Activated CD4-positive, CD25-positive, alpha-beta regulatory T cell treated with anti-CD3 and anti-CD28 coated beads, Interleukin-2, amount 50 U/mL, for 72 hours (primary cell): ENCODE data around the gene C1QTNF4.
A peak's percentile ranks its signal among the peaks of the same experiment; 100 is the strongest.
"Not testable (repeated sequence)": the region's sequence is repeated elsewhere in the genome, so short reads cannot be mapped to it uniquely, and the experiment has no call there.

Source experiments
- DNase-seq: peaks from one replicate; pipeline ENCODE4 v3.0.0; 2021

C1QTNF4 gene

GRCh38 chr11:47593934-47594855 lies at the start of gene C1QTNF4:
C1QTNF4 (minus strand) TSS chr11:47594411; CDS start chr11:47590810, 3,601 bp downstream.
- DNase-seq: no peak

DNA sequence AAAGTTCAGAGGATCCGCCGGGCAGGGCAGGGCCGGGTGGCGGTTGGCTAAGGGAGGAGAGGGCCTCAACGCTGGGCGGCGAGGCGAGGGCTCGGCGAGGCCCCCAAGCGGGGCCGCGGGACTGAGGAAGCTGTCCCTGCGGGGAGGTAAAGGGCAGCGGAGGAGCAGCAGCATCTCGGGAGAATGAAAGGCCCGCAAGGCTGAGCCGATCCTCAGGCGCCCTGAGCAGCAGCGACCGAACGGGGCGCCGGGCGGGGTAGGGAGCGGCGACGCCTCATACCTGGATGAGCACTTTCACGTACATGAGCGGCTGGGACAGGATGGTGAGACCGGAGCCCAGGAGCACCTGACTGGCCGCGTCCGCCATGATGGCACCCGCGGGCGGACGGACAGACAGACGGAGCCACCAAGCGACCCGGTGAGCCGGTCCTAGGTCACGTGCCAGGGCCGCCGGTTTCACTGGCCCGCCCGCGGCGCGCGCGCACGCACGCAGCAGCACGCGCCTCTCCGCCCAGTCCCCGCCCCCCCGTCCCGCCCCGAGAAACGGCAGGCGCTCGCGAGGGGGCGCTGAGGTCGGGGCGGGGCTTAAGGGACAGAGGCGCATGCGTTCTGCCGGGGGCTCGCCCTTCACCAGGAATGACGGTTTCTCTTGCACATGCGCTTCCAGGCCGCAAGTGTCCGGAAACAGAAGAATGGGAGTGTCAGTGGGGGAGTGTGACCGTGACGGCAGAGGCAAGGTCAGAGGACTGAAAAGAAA lies 48.1 kb upstream of the C1QTNF4 start, which contains the start of gene MTCH2:
Gene MTCH2 (minus strand): TSS at position 461 of the 757 bp plus-strand sequence. CDS start 94 bp downstream, at position 367.
- peak; percentile 96 for DNase-seq

DNA sequence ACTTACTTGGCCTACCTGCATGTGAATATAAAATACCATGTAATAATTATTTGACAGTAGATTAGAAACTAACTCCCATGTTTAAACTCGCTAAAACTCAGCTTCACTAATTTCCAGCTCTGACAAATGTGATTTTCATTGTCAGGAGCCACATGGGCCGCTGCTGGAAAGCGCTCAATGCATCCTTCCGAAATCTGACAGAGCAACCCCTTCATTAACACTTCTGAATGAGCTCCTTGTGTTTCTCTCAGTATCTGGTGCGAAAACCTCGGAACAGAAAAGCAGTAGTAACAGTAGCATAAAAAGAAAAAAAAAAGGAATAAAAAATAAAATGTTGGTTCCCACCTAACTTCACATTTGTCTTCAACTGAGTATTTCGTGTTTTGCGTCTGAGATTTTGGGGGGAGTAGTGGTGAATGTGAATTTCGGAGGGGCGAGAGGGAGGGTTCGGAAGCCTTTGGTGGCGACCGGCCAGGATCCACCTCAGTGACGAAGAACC lies 47.4 kb upstream of the C1QTNF4 start:
- no peak for DNase-seq

GRCh38 chr11:47640506-47640905 lies 46.3 kb upstream of the C1QTNF4 start:
- not testable (repeated sequence) for DNase-seq

- DNase-seq: not testable (repeated sequence)
These were observed 42.1 kb upstream of the C1QTNF4 start for GRCh38 chr11:47636331-47636730.

- no peak for DNase-seq
These were observed 37.3 kb upstream of the C1QTNF4 start for GRCh38 chr11:47631473-47631872.

DNA sequence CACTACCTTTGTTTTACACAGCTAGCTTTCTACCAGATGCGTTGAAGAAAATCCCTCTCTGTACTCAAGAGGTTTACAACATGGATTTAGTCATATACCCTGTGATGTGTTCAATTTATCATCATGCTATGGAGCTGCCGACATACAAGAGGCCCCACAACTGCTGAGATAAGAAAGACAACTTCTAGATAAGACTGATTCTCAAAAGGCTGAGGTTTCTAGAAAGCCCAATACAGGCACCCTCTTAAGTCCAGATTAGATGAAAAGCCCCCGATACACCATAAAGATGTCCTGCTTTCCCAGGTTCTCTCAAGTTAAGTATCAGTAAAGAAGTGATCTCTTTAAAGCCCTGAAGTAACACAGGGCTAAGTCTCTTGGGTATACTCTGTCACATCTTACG lies 33.8 kb upstream of the C1QTNF4 start:
- DNase-seq: no peak

DNA sequence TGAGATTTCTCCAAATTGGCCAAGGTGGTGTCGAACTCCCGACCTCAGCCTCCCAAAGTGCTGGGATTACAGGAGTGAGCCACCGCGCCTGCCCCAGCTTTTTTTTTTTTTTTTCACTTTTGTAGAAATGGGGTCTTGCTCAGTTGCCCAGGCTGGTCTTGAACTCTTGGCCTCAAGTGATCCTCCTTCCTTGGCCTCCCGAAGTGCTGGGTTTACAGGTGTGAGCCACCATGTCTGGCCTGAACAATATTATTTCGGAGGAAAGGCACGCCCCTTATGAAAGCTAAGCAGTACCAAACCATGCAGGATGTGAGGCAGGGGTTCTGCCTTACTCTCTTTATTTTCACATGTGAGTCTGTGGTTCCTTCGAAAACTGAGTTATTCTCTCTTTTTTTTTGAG lies 32.0 kb upstream of the C1QTNF4 start:
- no peak for DNase-seq

GRCh38 chr11:47620836-47621378 lies 26.7 kb upstream of the C1QTNF4 start:
- DNase-seq: no peak

DNA sequence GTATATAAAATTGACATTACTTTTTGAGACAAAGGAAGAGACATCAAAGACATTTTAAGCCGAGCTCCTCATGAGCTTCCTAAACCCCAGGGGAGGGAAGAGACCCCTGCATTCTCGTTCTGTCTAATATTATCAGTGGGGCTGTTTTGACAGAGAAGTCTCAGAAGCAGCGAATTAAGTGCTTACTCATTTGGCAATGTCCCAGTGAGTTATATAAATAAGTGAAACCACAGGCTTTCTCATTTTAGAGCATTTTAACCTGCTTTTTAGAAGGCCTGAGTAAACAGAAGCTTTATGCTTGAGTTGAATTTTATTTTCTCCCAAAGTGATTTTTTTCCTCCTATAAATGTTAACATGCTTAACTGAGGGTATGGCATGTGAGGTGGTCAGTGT lies 23.2 kb upstream of the C1QTNF4 start:
- no peak for DNase-seq

- no peak for DNase-seq
These were observed 22.7 kb upstream of the C1QTNF4 start for GRCh38 chr11:47616726-47617416.

DNA sequence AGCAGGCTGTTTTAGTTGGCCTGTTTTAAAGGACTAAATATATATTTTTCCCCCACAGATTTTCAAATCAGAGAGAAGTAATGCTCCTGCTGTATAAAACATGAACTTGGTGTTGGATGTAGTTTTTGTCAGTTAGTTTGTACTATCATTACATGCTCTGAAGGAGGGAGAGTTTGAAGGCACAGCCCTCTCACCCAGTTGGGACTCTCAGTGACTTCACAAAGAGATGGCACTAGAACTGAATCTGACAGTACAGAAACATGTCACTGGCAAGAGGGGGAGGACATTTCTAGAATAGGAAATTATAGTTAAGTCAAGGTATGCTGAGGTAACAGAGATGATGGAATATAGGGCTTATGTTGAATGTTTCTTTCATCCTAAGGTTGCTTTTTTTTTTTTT lies 21.0 kb upstream of the C1QTNF4 start:
- peak; percentile 1 for DNase-seq

- DNase-seq: no peak
These were observed 17.2 kb upstream of the C1QTNF4 start for GRCh38 chr11:47611348-47611794.

- DNase-seq: no peak
These were observed 15.5 kb upstream of the C1QTNF4 start for GRCh38 chr11:47609675-47610074.

DNA sequence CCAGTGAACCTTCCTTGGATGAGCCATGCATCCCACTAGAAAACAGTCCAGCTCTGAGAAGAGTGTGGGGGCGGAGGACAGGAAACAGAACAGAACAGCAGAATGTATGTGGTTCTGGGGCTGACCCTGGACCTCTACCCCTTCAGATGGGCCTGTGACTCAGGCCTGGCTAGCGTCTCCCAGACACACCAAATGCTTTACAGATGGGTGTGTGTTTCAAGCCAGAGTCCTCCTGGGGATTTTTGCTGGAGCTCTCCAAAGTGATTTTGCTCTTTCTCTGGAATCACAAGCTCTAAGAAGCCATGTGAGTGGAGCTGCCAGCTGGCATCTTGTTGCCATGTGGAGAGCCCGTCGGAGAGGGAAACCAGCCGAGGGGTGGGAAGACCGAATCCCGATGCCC lies 13.2 kb upstream of the C1QTNF4 start:
- no peak for DNase-seq

- DNase-seq: no peak
These were observed 12.5 kb upstream of the C1QTNF4 start for GRCh38 chr11:47606731-47607130.

GRCh38 chr11:47605921-47606320 lies 11.7 kb upstream of the C1QTNF4 start:
- DNase-seq: no peak

DNA sequence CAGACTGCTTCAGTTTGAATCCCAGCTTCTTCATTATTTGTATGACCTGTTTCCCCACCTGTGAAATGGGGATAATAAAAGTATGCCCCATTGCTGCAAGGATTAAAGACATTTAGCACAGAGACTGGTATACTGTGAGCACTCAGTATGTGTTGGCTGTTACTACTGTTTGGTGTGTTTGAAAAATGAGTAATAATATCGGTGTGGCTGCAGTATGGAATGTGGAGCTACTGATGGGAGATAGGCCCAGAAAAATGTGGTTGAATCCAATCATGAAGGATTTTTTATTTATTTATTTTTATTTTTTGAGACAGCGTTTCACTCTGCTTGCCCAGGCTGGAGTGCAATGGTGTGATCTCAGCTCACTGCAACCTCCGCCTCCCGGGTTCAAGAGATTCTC lies 9.1 kb upstream of the C1QTNF4 start:
- DNase-seq: no peak

DNA sequence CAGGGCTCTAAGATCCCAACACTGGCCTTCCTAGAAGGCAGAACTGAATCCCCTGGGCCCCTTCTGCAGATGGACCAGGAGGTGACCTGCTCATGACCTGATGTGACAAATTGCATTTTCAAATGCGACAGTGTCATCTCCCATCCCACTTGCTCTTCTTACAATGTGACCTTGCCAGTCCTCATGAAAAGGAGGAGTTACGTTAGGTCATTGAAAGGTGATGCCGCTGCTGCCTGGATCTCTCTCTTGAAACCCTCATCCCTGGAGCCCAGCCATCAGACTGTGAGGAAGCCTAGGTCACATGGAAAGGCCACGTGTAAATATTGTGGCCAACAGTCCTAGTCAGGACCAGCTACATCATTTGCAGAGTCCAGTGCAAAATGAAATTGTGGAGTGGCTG lies 5.7 kb upstream of the C1QTNF4 start:
- no peak for DNase-seq

GRCh38 chr11:47595967-47596366 lies 1.8 kb upstream of the C1QTNF4 start:
- no peak for DNase-seq

DNA sequence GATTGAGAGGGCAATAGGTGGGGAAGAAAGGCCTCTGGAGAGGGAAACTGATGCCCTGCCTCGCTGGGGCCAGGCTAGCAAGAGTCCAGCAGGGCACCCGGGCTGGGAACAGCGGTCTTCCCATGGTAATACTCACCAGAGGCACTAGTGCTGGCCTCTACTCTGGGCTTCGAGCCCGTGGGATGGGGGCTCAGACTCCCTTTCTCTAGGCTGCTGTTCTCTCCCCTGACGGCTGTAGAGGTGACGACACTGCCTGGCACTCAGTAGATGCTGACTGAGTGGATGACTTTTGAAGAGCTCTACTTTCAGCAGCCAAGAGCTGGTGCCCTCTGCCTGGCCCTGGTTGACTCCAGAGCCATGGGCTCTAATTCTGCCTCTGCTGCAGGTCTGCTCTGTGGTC lies 818 bp upstream of the C1QTNF4 start:
- DNase-seq: no peak

GRCh38 chr11:47593492-47593933 lies 698 bp downstream of the C1QTNF4 start:
- DNase-seq: no peak

DNA sequence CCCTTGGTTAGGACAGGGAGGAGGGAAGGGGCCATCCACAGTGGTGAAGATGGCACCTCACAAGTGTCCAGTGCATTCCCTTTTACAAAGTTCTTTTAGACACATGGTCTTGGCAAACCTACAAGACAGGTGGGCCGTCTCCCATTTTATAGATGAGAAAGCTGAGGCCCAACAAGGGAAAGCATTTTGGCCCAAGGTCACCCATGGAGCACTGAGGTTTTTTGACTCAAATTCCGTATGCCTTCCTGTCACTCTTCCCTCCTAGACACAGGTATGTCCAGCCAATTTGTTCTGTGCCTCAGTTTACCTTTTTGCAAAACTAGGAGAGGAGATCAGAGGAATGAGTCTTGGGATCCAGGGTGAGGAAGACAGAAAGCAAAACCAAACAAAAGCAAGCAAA lies 1.2 kb downstream of the C1QTNF4 start:
- DNase-seq: no peak
